ENCODE measurements around the gene SERGEF. TPM values are rescaled to one million over a fixed set of nuclear protein-coding genes. Genes with fewer than 3 reads are reported as not detected.

Gene SERGEF
- total RNA-seq, 6 experiments from 2014 or later, result 8.4 to 19.5 (median 15.8) TPM

GRCh38 chr11:18050848-18051247 is 38.0 kb upstream of the SERGEF start:
- TF ChIP-seq POLR2A (IDR thresholded peaks at IDR 0.05), result no peak
- TF ChIP-seq CTCF (IDR thresholded peaks at IDR 0.05), result no peak
- Histone ChIP-seq H3K4me3 (no peak overlapping the region), H3K9me3 (no peaks in the 10 kb centered on the region), H3K4me1 (peaks cover 0 to 3% (median 0%) of the 10 kb centered on the region in 4 donors), H3K27me3 (peaks cover 0 to 6% of the 10 kb centered on the region in 2 donors), H3K36me3 (no peaks in the 10 kb centered on the region), H3K27ac (no peak overlapping the region)
- ATAC-seq (no peak), DNase-seq (no peak)
- WGBS (ENCODE audit: insufficient coverage, low coverage, low lambda C conversion rate, missing lambda C conversion rate), result 42% methylated on average over 2 of the region's 2 CpGs
- intact Hi-C loops (cut with DNase I), result no loop called here

GRCh38 chr11:18046116-18046777 is 33.4 kb upstream of the SERGEF start, which contains the start of gene TPH1:
Gene TPH1, minus strand, starts transcription at chr11:18046269. Its CDS starts 5,507 bp downstream, at chr11:18040762.
- Histone ChIP-seq H3K36me3 (no peaks in the 10 kb centered on the region), H3K27me3 (peaks cover 0 to 9% of the 10 kb centered on the region in 2 donors), H3K4me3 (no peak within 1 kb of the TSS), H3K9me3 (no peaks in the 10 kb centered on the region), H3K4me1 (peaks cover 0 to 3% (median 0%) of the 10 kb centered on the region in 4 donors), H3K27ac (no peak within 1 kb of the TSS)
- ATAC-seq (peak; percentile 35 to 70 (median 44)), DNase-seq (peak in 2 of 3 donors; percentile 26 to 54)
- TF ChIP-seq POLR2A (IDR thresholded peaks at IDR 0.05) (no peak), CTCF (IDR thresholded peaks at IDR 0.05) (no peak)
- WGBS (ENCODE audit: insufficient coverage, low coverage, low lambda C conversion rate, missing lambda C conversion rate), result 20% methylated on average over 4 of the region's 36 CpGs
- intact Hi-C loops (cut with DNase I), result no loop called here

GRCh38 chr11:18036456-18036855 is 23.6 kb upstream of the SERGEF start:
- Histone ChIP-seq H3K27ac (no peak overlapping the region), H3K4me3 (no peak overlapping the region), H3K4me1 (no peaks in the 10 kb centered on the region), H3K9me3 (no peaks in the 10 kb centered on the region), H3K36me3 (no peaks in the 10 kb centered on the region), H3K27me3 (no peaks in the 10 kb centered on the region)
- intact Hi-C loops (cut with DNase I), result no loop called here
- no peak for ATAC-seq
- no peak for DNase-seq
- TF ChIP-seq CTCF (IDR thresholded peaks at IDR 0.05), result no peak
- TF ChIP-seq POLR2A (IDR thresholded peaks at IDR 0.05), result no peak

- Histone ChIP-seq H3K36me3 (no peaks in the 10 kb centered on the region), H3K4me3 (no peak overlapping the region), H3K27ac (no peak overlapping the region), H3K9me3 (no peaks in the 10 kb centered on the region), H3K27me3 (no peaks in the 10 kb centered on the region), H3K4me1 (no peaks in the 10 kb centered on the region)
- intact Hi-C loops (cut with DNase I), result no loop called here
- DNase-seq (no peak), ATAC-seq (no peak)
- WGBS (ENCODE audit: insufficient coverage, low coverage, low lambda C conversion rate, missing lambda C conversion rate), result 79% methylated on average over 2 of the region's 2 CpGs
- no peak for TF ChIP-seq POLR2A (IDR thresholded peaks at IDR 0.05)
- no peak for TF ChIP-seq CTCF (IDR thresholded peaks at IDR 0.05)
Measured at GRCh38 chr11:18027475-18027874, 14.6 kb upstream of the SERGEF start.
